Keratinocyte (primary cell): ENCODE data around the gene GLTPD2. TPM values are rescaled to one million over a fixed set of nuclear protein-coding genes. Genes with fewer than 3 reads are reported as not detected.

ENCODE experiments used
- DNase-seq: peaks from one replicate; pipeline ENCODE4 v3.0.0-alpha.2; 2011; ENCODE audit warnings: low read depth, missing footprints, low spot score
- FAIRE-seq: peaks from 2 replicates; lab custom pipeline; 2011; peaks lifted over from hg19 to GRCh38; lab: Jason Lieb, UNC
- H2AFZ ChIP-seq: 2 replicates; pipeline ENCODE4 v1.6.0; 2012; ENCODE audit warnings: low read length, control low read depth, inconsistent platforms; ENCODE audit not compliant: control insufficient read depth
- H3K27ac ChIP-seq: 2 replicates; pipeline ENCODE4 v1.5.1; 2011; ENCODE audit warnings: low read length; ENCODE audit not compliant: control insufficient read depth, insufficient read depth
- H3K27me3 ChIP-seq: 3 replicates; pipeline ENCODE4 v1.6.0; 2011; ENCODE audit warnings: low read length; ENCODE audit not compliant: control insufficient read depth, insufficient read depth; ENCODE audit errors: extremely low read depth
- H3K36me3 ChIP-seq, 2 experiments: 2 replicates in 1 of 2; 3 replicates in 1 of 2; pipeline ENCODE4 v1.5.1; 2011; ENCODE audit warnings: low read length in 2 of 2, mild to moderate bottlenecking in 1 of 2; ENCODE audit not compliant: control insufficient read depth in 2 of 2, insufficient read depth in 2 of 2; ENCODE audit errors: extremely low read depth in 1 of 2
- H3K4me1 ChIP-seq: 3 replicates; pipeline ENCODE4 v1.5.1; 2011; ENCODE audit warnings: low read length; ENCODE audit not compliant: control insufficient read depth, insufficient read depth; ENCODE audit errors: extremely low read depth
- H3K4me2 ChIP-seq: 3 replicates; pipeline ENCODE4 v1.6.0; 2011; ENCODE audit warnings: low read depth, low read length; ENCODE audit not compliant: control insufficient read depth, insufficient read depth; ENCODE audit errors: extremely low read depth
- H3K4me3 ChIP-seq, 3 experiments: fragments of 200-600 bp in 1 of 3; sonication (generic) in 1 of 3; 2 replicates in 2 of 3; 3 replicates in 1 of 3; pipeline ENCODE4 v1.5.1; 2011 to 2016; ENCODE audit warnings: low read length in 3 of 3, mild to moderate bottlenecking in 3 of 3, control low read depth in 2 of 3, inconsistent platforms in 1 of 3, low read depth in 1 of 3, mixed read lengths in 1 of 3, mixed run types in 1 of 3, moderate library complexity in 1 of 3; ENCODE audit not compliant: control insufficient read depth in 2 of 3, insufficient read depth in 2 of 3; ENCODE audit errors: extremely low read depth in 1 of 3
- H3K79me2 ChIP-seq: 2 replicates; pipeline ENCODE4 v1.6.0; 2012; ENCODE audit warnings: low read length; ENCODE audit not compliant: control insufficient read depth, insufficient read depth
- H3K9ac ChIP-seq: 3 replicates; pipeline ENCODE4 v1.6.0; 2011; ENCODE audit warnings: low read length; ENCODE audit not compliant: control insufficient read depth, insufficient read depth; ENCODE audit errors: extremely low read depth
- H3K9me1 ChIP-seq: 3 replicates; pipeline ENCODE4 v1.6.0; 2011; ENCODE audit warnings: low read length; ENCODE audit not compliant: control insufficient read depth, insufficient read depth; ENCODE audit errors: extremely low read depth
- H3K9me3 ChIP-seq: 2 replicates; pipeline ENCODE4 v1.5.1; 2012; ENCODE audit warnings: low read depth, low read length; ENCODE audit not compliant: control insufficient read depth
- H4K20me1 ChIP-seq: 3 replicates; pipeline ENCODE4 v1.6.0; 2011; ENCODE audit warnings: low read length; ENCODE audit not compliant: control insufficient read depth, insufficient read depth; ENCODE audit errors: extremely low read depth
- EZH2 ChIP-seq: IDR thresholded peaks from one replicate; pipeline ENCODE4 v1.6.1; 2012; ENCODE audit warnings: inconsistent platforms, mild to moderate bottlenecking, low read length, moderate library complexity
- dilution Hi-C: fragments of 300-500 bp; cut with MboI; formaldehyde crosslinking; loops from one replicate; pipeline ENCODE4 v1.7.0; 2020; ENCODE audit warnings: low sequenced_read_pairs; ENCODE audit not compliant: extremely low pct_ligation_motif_present
- polyA plus RNA-seq, 5 experiments: library from polyadenylated mRNA; depleted of rRNA in 3 of 5; stranded (reverse) in 3 of 5; stranded (forward) in 1 of 5; unstranded in 1 of 5; fragments of >200 nt; gene quantifications; 1 replicate in 1 of 5; 2 replicates in 3 of 5; 3 replicates in 1 of 5; pipeline versions ENCODE4 v1.2.1 to v1.2.3, GENCODE V29; 2011 to 2012; ENCODE audit warnings: missing spikeins in 2 of 5, low read depth in 1 of 5, low replicate concordance in 1 of 5
- TF ChIP-seq, protein P1 (sequence below), 3 experiments: IDR thresholded peaks in 1 of 3; conservative IDR thresholded peaks in 1 of 3; optimal IDR thresholded peaks in 1 of 3; 2 replicates in 2 of 3; 3 replicates in 1 of 3; pipeline versions ENCODE3 to v1.5.1; 2011; ENCODE audit warnings: low read length in 3 of 3, mild to moderate bottlenecking in 3 of 3, moderate library complexity in 2 of 3, control low read depth in 1 of 3, inconsistent platforms in 1 of 3; ENCODE audit not compliant: insufficient read depth in 2 of 3; ENCODE audit errors: extremely low read depth in 1 of 3

Gene GLTPD2
- polyA plus RNA-seq, 1 donor (not counting 4 experiments of a cell fraction or from before 2014, with no cell fraction given) = not detected

DNA sequence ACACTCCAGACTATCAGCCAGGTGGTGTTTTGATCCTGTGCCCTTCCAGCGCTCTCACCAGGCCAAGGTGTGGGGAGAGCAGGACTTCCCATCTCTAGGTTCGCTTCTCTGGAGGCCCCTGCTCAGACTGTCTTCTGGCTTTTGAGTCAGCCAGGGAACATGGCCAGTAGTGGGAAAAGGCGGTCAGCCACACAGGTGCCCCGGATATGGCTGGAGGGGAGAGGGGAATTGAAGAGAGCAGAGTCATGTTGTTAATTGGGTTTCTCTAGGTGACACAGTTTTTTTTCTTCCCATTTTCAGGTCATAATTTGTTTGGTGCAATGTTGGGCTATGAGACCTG, 45.9 kb downstream of the GLTPD2 start:
- DNase-seq = no peak
- Histone ChIP-seq H3K9me1 (peaks cover 5% of the 10 kb centered on the region), H3K79me2 (peaks cover 62% of the 10 kb centered on the region), H3K9ac (peak overlapping the region; percentile 86), H3K36me3 (peaks cover 8 to 22% of the 10 kb centered on the region in 2 experiments), H3K4me3 (peak overlapping the region; percentile 98 to 99 (median 99)), H4K20me1 (peaks cover 6% of the 10 kb centered on the region), H3K9me3 (no peaks in the 10 kb centered on the region), H3K4me1 (peaks cover 33% of the 10 kb centered on the region), H3K4me2 (peak overlapping the region; percentile 100), H3K27me3 (no peaks in the 10 kb centered on the region), H2AFZ (no peak overlapping the region), H3K27ac (peak overlapping the region; percentile 81)
- no peak for FAIRE-seq
- TF ChIP-seq, protein P1, sequence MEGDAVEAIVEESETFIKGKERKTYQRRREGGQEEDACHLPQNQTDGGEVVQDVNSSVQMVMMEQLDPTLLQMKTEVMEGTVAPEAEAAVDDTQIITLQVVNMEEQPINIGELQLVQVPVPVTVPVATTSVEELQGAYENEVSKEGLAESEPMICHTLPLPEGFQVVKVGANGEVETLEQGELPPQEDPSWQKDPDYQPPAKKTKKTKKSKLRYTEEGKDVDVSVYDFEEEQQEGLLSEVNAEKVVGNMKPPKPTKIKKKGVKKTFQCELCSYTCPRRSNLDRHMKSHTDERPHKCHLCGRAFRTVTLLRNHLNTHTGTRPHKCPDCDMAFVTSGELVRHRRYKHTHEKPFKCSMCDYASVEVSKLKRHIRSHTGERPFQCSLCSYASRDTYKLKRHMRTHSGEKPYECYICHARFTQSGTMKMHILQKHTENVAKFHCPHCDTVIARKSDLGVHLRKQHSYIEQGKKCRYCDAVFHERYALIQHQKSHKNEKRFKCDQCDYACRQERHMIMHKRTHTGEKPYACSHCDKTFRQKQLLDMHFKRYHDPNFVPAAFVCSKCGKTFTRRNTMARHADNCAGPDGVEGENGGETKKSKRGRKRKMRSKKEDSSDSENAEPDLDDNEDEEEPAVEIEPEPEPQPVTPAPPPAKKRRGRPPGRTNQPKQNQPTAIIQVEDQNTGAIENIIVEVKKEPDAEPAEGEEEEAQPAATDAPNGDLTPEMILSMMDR (optimal IDR thresholded peaks at IDR 0.05 in 1 of 3, IDR thresholded peaks at IDR 0.05 in 1 of 3, conservative IDR thresholded peaks at IDR 0.05 in 1 of 3; ENCODE audit: extremely low read depth in 1 of 3, insufficient read depth in 2 of 3, low read length in 3 of 3) = no peak
- no peak for TF ChIP-seq EZH2
- dilution Hi-C loops = no loop called here

DNA sequence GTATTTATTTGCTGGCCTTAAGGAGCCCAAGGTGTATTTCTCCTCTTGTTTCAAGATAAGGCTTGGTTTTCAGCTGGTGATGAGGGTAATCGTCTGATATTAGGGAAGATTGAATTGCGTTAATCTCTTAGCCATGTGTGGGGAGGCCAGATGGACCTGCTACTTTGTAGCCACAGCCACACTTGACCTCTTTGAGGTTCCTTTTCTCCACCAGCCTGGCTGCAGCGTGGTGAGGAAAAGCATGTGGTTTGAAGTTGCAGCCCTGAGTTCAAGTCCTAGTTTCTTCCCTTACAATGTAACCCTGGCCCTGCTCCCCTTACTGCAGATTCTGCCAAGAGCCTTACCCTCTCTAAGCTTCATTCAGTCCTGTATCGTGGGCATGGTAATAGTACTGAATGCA, 47.5 kb downstream of the GLTPD2 start:
- Histone ChIP-seq H3K36me3 (peaks cover 8 to 27% of the 10 kb centered on the region in 2 experiments), H3K27me3 (no peaks in the 10 kb centered on the region), H3K4me3 (no peak overlapping the region), H3K27ac (no peak overlapping the region), H3K4me2 (no peak overlapping the region), H4K20me1 (peaks cover 6% of the 10 kb centered on the region), H2AFZ (no peak overlapping the region), H3K9me3 (no peaks in the 10 kb centered on the region), H3K9ac (no peak overlapping the region), H3K4me1 (peaks cover 45% of the 10 kb centered on the region), H3K9me1 (peaks cover 11% of the 10 kb centered on the region), H3K79me2 (peaks cover 77% of the 10 kb centered on the region)
- TF ChIP-seq EZH2 = no peak
- TF ChIP-seq, protein P1 (optimal IDR thresholded peaks at IDR 0.05 in 1 of 3, IDR thresholded peaks at IDR 0.05 in 1 of 3, conservative IDR thresholded peaks at IDR 0.05 in 1 of 3; ENCODE audit: extremely low read depth in 1 of 3, insufficient read depth in 2 of 3, low read length in 3 of 3) = no peak
- FAIRE-seq (no peak), DNase-seq (no peak)
- dilution Hi-C loops = no loop called here
